GM18517 (cell line): ENCODE results near the gene CBLB.
A peak's percentile ranks its signal among the peaks of the same experiment; 100 is the strongest.

Experiments used
- ATAC-seq: cut with Tn5 transposase; IDR thresholded peaks from one replicate; pipeline ENCODE4 v1.9.1; 2021; ENCODE audit warnings: mild to moderate bottlenecking, moderate library complexity; ENCODE audit not compliant: unreplicated experiment

Gene CBLB

DNA sequence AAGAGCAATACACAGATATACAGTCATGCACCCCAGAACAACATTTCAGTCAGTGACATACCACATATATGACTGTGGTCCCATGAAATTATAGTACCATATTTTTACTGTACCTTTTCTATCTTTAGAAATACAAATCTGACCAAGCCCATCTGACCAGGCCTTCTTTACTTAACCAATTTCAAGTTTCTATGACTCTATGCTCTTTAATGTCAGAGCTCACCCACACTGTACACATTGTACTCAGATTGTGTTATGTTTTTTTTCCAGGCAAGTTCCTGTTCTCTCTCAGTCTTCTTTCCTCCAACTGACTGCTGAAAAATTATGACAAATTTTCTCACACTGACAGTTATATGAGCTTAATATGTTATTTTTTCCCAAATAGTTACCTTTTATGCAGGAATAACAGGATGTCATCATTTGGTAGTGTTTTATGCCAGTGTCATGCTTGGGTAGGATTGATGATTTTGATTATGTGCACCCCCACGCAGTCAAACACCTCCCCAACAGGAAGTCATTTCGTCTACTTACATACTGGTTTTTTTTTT, 8.0 kb upstream of the CBLB start:
- ATAC-seq, result peak; percentile 59

DNA sequence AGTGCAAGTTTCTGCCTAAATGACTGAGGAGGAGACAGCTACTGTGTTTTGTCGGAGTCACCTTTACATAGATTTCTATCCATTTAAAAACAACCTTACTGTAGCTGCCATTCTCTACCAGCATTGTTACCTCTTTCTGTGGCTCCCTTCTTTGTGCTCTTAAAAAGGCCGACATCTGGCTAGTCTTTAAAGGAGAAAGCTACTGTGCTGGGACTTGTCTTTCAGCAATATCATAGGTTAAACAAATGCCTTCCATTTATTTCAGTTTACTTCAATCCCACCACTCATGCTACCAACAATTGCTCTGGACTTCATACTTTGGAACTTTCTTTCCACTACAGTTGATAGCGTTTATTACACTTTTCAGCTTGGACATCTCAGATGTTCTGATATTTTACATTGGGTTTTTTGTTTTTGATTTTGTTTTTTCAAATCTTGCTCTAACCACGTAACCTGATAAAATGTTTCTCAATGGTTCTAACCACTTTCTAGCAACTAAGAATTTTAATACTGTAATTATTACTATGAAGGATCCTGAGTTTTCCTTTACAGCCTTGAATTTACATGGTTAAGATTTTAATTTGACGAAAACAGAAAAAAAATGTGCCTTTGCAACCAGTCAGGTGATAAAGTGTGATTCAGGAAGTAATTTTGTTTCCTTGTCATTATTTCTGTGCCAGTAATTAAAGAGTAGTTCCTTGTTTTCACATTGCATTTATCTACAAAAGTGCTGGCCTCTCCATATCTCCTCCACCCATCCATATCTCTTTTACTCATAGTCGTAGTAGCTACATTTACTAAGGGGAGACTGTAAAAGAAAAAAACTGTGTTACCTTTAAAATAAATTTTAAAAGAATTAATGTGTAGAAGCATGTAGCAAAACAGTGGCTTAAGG, 1.3 kb upstream of the CBLB start:
- ATAC-seq, result no peak

DNA sequence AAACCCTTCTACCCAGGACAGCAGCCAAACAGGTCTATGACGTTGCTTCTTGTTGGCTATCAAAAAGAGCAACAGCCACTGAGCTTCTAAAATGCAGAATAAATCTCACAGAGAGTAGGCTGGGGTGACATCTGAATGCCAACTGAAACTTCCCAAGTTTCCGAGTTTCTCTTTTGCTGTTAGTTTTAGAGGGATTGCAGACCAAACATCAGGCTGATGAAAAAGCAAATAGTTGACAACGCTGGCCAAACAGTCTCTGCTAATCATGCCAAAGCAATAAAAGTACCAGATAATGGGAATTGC, 670 bp upstream of the CBLB start:
- no peak for ATAC-seq

DNA sequence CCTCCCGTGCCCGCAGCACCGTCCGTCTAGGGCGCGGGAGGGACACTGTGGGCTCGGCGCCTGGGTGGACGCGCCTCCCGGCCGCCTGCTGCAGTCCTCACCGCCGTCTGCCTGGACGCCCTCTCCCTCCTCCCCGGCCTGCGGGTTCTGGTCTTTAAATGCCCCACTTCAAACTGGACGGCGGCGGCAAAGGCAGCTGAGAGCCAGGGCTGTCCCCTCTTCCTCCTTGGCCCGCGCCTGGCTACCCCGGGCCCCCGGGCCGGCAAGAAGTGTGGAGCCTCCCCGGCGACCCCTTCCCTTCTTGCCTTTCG, 426 bp downstream of the CBLB start:
- ATAC-seq, result peak; percentile 1

DNA sequence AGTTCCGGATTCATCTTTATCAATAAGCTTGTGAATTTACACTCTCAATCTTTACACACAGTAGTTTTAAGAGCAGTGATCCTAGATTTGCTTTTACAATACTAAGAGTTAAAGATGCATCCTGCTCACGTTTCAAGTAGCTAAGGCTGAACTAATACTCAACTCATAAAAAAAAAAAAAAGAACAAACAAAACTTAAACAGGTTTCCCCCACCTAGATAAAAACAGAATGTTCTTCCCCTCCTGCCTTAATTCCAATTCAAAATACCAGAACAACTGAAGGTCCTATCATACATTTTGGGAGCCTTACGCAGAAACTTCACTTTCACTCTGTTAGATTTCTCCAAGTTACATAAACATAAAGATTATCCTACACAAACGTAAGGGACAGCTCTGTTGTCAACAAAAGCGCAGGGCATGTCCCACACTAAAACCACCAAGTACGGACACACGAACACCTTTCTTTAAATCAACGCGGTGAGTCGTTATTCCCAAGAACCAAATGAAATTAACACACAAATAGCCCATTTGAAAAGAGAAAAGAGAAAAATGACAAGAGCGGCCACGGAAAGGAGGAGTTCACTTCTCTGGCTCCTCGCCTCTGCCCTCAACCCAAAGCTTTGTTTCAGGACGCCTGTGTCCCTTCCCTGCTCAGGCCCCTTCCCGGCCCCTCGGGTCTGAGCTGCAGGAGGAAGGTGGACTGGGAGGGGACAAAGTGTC, 941 bp downstream of the CBLB start:
- no peak for ATAC-seq

DNA sequence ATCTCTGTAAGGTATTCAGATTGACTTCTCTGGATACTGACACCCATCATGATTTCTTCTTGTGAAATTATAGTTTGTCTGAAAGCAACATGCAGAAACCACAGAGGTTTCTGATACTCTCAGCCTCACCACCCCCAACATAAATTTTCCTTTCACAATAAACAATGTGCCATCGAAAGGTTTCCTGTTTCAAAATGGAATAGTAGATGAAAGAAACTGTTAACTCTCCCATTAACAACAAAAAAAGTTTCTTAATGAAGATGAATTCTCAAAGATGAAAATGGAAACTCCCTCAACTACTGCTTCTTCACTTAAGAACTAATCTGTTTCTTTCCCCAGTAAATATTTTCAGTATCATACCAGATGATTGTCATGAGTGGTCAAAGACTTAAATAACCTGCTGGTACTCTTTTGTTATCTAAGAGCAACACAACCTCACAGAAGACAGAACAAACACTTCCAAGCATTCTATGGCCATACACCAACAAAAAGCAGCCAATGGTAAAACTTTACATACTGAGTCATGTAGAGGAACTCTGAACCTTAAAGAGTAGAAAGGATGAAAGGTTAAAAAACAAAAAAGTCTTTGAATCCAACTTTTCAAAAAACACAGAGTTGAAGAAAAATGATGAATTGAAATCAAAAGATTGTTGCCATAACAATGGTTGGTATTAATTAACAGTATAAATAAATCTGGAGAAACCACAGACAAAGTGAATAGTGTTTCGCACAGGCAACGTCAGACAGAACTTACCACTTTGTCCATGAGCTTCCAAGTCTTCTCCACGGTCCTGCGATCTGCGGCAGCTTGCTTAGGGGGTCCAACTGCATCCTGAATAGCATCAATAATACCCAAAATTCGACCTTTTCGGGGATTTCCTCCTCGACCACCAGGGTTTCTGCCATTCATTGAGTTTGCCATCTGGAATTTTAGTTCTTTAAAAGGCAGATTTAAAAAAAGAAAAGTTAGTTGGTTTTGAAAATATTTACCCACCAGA, 1.9 kb downstream of the CBLB start:
- peak; percentile 51 for ATAC-seq

DNA sequence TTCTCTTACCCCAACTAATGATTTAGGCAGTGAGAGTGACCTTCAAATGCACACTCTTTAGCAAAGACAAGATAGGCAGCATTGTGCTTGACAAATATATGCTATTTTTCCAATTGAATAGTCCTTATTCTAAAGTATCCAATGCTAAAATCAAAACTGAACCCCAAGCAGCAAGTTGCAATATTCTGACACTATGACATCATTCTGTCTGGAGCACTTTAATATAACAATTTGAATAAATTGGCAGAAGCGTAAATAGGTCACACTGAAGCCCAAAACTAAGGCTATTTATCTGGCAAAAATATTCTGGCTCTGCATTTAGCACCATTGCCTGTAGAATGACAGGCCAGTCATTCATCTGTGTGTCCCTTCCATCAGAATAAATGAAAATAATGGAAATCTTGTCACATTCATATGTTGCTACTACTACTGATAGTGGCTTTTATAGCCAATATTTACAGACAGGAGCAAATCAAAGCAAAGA, 2.9 kb downstream of the CBLB start:
- no peak for ATAC-seq

DNA sequence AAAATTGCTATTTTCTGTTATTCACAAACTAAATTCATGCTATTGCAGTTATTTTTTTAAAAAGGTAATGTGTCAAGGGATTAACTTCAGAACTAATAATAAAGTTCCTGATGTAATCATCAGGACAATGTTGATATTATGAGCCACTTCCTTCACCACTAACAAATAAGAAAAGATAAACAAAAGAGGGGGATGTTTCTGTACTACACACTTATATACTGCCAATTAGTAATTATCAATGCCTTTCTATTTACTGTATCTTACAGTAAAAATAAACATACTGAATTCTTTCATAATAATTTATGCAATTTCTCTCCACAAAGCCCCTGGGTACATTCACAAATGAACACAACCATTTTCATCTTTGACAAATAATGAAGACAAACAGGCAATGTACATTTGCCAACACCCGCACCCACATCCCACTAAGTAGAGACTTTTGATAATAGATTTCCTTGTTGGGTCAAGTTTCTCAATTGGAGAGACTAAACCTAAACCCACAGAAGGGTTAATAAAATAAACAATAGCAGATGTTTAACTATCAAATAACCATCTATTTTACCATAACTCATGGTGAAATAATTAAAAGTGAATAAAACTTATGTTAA, 3.7 kb downstream of the CBLB start:
- ATAC-seq, result no peak

DNA sequence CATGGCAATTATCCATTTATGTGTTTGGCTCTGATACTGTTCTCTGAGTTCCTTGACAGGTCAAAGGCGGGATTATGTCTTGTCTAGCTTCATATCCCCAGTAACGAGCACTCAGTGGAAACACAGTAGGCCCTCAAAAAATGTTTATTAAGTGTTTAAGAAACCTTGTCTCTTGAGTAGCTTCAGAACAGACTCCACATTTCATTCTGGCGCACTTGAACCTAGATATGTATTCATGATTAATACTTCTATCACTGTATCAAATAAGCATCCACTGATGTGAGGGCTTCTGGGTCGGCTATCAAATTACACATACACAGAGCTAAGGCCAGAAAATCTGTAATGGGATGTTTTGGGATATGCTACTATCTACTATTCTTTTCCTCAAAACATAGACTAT, 4.6 kb downstream of the CBLB start:
- ATAC-seq, result no peak

DNA sequence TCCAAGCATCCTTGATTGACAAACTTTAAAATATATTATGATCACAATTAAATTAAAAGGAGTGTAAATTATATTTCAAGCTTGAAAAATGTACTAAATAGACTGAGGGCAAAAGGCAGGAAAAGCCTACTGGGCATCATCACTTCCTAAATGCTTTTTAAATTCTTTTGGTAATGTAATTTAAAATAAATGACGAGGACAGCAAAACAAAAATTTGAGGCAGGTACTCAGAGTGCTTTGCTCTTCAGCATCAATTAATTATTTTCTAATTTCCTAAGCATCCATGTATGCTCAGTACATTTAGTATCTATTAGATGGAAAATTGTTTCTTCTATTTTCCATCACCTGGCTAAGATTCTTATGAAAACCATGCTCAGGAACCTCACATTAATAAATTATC, 5.2 kb downstream of the CBLB start:
- no peak for ATAC-seq

DNA sequence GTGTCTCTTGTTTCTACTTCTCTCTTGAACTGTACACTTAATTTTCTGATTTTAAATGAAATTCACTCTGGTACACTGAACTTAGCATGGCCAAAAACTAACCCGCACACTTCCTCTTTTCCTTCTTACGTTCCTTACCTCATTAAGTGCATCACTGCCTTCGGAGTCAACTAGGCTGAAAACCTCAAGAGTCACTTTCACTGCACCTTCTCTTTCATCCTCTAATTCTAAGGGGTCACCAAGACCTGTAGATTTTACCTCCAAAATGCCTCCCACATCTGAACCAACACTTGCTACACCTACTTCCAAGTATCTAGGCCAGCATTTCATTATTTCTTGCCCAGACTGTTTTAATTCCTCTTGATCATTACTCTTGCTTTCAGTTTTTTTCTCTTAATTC, 6.6 kb downstream of the CBLB start:
- peak; percentile 48 for ATAC-seq

DNA sequence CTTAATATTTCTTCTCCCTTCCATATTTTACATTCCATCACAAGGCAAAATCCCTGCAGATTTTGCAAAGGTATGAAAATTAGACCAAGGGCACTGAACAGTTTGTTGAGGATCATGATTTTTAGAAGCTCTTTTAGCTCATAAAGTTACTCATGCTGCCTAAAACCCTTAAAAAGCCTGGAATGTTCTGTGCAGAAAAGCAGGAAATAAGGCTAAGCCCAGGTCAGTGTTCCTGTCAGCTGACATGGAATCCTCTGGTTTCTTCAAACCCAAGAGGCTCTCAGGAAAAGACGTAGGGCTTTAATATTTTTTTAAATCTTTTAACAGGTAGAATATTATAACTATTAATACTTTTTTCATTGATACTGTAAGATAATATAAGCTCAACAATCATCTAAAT, 8.2 kb downstream of the CBLB start:
- ATAC-seq, result no peak

DNA sequence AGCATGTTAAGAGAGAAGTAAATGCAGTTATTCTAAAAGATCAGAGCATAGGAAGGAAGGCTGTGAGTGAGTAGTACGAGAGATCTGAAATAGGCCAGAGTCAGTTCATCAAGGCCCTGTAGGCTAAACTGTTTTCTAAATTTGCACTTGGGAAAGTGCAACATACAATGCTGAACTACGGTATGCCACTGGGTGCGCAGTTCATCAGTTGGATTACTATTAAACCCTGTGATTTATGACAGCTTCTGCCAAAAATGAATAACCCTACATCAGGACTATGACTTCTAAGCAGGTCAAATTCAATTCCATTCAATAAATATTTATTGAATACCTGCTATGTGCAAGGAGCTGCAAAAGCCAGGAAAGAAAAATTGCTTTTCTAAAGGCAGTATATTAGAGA, 10.8 kb downstream of the CBLB start:
- no peak for ATAC-seq

DNA sequence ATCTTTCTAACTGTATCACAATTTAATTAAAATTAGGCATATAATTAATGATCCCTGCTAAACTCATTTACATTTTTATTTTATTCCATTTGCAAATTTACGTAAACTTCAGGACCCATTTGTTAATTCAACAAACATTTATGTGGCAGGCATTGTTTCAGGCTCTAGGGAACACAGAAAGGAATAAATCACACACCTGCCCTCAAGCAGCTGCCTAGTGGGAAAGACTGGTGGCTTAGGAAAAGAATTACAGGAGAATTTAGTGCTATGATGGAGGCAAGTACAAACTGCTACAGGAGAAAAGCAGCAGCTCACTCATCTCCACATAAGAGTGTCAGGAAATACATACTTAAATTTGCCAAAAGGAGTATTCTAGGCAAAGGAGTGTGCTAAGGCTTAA, 11.2 kb downstream of the CBLB start:
- no peak for ATAC-seq

DNA sequence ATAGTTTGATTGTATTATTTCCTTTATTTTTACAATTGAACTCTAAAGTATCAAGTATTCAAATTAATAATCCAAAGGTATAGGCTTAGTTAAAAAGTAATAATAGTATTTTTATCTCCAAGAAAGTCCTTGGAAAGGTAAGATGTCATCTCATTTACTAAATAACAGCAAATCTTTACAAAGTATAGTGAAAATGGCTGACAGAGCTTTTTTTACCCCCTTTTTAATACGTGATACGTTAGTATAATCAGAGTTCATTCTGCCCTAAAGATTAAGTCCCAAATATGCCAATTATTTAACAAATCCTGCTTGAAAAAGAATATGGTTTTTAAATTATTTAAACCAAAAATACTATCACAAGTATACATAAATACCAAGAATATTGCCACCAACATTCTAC, 12.2 kb downstream of the CBLB start:
- no peak for ATAC-seq

DNA sequence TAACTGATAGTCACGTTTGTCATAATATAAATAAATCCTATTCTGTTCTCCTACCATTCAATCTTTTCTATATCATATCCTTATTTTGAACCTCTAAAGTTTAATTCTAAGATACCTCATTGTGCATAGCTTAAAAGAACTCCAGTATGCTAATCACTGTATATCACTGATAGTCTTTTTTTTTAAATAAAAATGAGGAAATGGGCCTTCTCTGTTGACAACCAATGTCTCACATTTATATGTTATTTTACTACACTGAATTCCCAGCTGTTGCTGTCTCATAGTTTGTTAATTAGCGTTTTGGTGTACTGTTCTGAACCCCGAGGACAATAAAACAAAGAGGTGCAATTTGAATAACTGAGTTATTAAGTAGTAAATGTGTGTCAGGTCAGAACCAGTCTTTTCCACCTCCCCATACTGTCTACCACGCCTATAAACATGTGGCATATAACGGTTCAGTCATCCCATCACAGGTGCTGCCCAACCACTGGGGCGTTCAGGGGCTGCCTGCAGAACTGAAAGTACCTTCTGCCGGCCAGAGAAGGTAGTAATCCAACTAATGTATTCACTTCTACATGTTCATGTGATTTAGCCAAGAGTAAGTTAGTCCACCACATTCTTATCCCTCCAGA, 14.9 kb downstream of the CBLB start:
- ATAC-seq, result peak; percentile 90

DNA sequence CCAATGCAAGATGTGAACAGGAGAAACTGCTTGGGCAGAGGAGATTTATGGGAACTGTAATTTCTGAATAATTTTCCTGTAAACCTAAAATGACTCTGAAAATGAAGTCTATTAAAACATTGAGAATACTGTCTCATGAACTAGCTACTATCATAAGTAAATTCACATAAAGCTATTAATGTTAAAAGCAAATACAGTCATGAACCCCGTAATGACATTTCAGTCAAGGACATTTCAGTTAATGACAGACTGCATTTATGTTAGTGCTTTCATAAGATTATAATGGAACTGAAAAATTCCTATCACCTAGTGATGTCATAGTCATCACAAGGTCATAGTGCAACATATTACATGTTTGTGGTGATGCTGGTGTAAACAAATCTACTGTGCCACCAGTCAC, 17.2 kb downstream of the CBLB start:
- no peak for ATAC-seq

DNA sequence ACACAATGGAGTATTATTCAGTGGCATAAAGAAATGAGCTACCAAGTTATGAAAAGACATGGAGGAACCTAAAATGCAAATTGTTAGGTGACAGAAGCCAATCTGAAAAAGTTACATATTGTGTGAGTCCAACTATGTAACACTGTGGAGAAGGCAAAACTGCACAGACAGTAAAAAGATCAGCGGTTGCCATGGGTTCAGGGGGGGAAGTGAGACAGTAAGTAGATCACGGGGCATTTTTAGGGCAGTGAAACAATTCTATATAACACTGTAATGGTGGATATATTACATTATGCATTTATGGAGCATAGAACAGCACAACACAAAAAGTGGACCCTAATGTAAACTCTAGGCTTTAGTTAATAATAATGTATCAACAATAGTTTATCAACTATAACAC, 17.6 kb downstream of the CBLB start:
- no peak for ATAC-seq

DNA sequence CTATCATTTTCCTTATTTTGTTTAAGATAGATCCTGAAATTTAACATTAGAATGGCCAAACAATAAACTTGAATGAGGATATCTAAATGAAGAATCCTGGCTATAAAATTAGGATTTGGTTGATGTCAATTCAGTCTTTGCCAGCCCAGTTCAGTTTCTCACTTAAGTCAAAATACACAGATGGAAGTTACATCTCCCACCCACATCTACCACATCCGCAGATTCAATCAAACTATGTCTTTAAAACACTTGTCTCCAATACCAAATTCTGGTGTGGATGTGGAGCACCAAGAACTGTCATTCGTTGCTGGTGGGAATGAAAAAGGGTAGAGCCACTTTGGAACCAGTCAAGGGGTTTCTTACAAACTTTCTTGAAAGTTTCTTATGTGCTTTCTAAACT, 18.2 kb downstream of the CBLB start:
- ATAC-seq, result no peak

DNA sequence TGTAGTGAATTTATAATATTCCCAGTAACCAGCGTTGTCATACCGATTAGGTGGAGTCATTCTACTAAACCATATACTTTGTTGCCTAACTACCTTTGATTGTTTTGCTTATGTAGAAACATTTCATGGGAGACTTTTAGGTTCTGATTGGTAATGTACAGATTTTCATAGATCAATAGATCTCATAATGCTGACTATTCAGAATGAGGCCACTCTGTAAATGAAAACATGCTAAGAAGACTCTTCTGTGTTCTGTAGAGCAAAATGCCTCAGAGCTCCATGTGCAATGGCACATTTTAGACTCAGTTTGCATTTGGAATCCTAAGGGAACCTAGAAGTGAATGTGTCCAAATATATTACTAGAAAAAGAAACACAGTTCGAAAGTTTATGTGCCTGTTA, 20.0 kb downstream of the CBLB start:
- no peak for ATAC-seq
